Right lobe of liver (tissue), 6 donors: ENCODE data around the gene SYNGR1. TPM values are rescaled to one million over a fixed set of nuclear protein-coding genes. Genes with fewer than 3 reads are reported as not detected.
"Not testable (repeated sequence)": the region's sequence is repeated elsewhere in the genome, so short reads cannot be mapped to it uniquely, and the experiment has no call there.

ENCODE experiments used
- ATAC-seq, 4 donors: fragments of 200-7000 bp; cut with Tn5 transposase; one replicate each; pipeline ENCODE4 v1.9.1; 2020; ENCODE audit warnings: mild to moderate bottlenecking in 4 of 4, moderate library complexity in 4 of 4
- DNase-seq, 3 donors: peaks; one replicate each; pipeline ENCODE4 v3.0.0-alpha.2; 2020
- H3K27ac ChIP-seq, 3 donors: fragments of 200-600 bp; one replicate each; pipeline ENCODE4 v1.8.0; 2022
- H3K27me3 ChIP-seq, 2 donors: fragments of 200-600 bp; one replicate each; pipeline ENCODE4 v1.8.0; 2022
- H3K36me3 ChIP-seq, 4 donors: fragments of 200-600 bp; sonication (generic) in 1 of 4; one replicate each; pipeline versions ENCODE4 v1.5.1 to v1.8.0; 2017 to 2022; ENCODE audit warnings: control low read depth in 1 of 4
- H3K4me1 ChIP-seq, 4 donors: fragments of 200-600 bp; sonication (generic) in 1 of 4; one replicate each; pipeline versions ENCODE4 v1.5.1 to v1.8.0; 2017 to 2022; ENCODE audit warnings: control low read depth in 1 of 4
- H3K4me3 ChIP-seq, 3 donors: fragments of 200-600 bp; one replicate each; pipeline ENCODE4 v1.8.0; 2022
- H3K9me3 ChIP-seq, 4 donors: fragments of 200-600 bp; sonication (generic) in 1 of 4; one replicate each; pipeline versions ENCODE4 v1.5.1 to v1.8.0; 2017 to 2022; ENCODE audit warnings: control low read depth in 1 of 4
- POLR2A ChIP-seq: fragments of 450-650 bp; IDR thresholded peaks from one replicate; pipeline ENCODE4 v1.6.1; 2017; ENCODE audit warnings: antibody characterized with exemption, mild to moderate bottlenecking
- WGBS: methylation state at CpG from one replicate; pipeline ENCODE4 v1.1.6; 2018; ENCODE audit warnings: low coverage, low lambda C conversion rate; ENCODE audit not compliant: insufficient coverage; ENCODE audit errors: missing lambda C conversion rate; 5-methylcytosine and 5-hydroxymethylcytosine counted together
- intact Hi-C, 2 donors: fragments of 100-400 bp; cut with DNase I; formaldehyde crosslinking; loops; one replicate each; pipeline versions ENCODE4 v1.11.2 to v1.14.1; 2022
- total RNA-seq, 6 experiments: library from RNA; depleted of rRNA in 2 of 6; stranded (reverse); fragments of >200 nt in 2 of 6; fragmentation: NEBNext Ultra II Directional in 3 of 6; extraction: Animal tissue kit (Norgen Biotek cat#: 25700) in 3 of 6; gene quantifications; one replicate each; pipeline versions ENCODE4 v1.1.0 to v1.2.4, GENCODE V29; 2016 to 2023
- TF ChIP-seq, protein P1 (sequence below), 4 donors: fragments of 200-600 bp in 3 of 4; fragments of 450-650 bp in 1 of 4; IDR thresholded peaks; one replicate each; pipeline versions ENCODE4 v1.5.1 to v1.8.0; 2016 to 2022; ENCODE audit warnings: antibody characterized with exemption in 4 of 4, mild to moderate bottlenecking in 2 of 4
- donor health status: DM: no; HTN: yes; CAD: no.
- donor health status: DM: no; HTN: no; CAD: no.
- donor health status: DM: no; HTN: no; CAD: no.
- donor health status: DM: no; HTN: yes; CAD: no.
- donor health status: DM: no; HTN: yes; CAD: no.

The SYNGR1 gene
- total RNA-seq, 6 experiments from 2014 or later: 0.74 to 3.2 (median 2.2) TPM

DNA sequence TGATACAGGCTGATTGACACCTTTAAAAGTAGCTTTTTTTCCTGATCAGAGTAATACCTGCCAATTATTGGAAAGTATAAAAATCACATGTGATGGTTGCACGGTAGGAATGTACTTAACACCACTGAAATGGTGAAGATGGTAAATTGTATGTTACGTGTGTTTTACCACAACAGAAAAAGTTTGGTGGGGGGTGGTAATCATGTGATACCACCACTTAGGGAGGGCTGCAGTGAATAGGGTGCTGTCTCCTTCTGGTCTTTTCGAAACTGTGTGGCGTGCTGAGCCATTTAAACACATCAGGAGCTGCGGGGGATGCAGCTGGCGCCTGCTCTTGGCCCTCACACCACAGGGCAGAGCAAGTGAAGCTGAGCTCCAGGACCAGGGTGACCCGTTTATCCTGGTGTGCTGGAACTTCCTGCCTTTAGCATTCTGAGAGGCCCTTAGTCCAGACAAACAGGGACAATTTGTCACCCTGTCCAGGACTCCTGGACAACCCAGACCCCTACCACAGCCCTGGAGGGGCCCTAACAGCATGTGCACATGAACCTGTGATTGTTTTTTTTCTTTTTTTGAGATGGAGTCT, 2.6 kb downstream of the SYNGR1 start:
- no peak overlapping the region for H3K27ac ChIP-seq
- 78% methylated on average over 4 of the region's 7 CpGs for WGBS
- ATAC-seq: no peak

DNA sequence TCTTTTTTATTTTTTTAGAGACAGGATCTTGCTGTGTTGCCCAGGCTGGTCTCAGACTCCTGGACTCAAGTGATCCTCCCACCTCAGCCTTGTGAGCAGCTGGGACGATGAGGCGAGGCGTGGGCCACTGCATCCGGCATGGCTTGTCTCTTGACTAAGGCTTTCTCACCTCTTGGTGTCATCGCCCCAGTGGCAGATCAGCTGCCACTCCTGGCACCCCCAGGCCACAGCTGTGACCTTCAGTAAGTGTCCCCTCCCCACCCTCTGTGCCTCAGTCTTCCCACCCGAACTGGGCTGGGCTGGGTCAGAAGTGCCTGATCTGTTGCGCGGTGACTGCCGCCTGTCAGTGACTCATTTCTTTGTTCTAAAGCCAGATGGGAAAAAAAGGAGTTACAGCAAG, 3.6 kb downstream of the SYNGR1 start:
- Histone ChIP-seq H3K27me3 (no peaks in the 10 kb centered on the region), H3K36me3 (no peaks in the 10 kb centered on the region), H3K4me3 (no peak overlapping the region), H3K27ac (no peak overlapping the region), H3K4me1 (peaks cover 0 to 3% (median 0%) of the 10 kb centered on the region in 4 donors), H3K9me3 (no peaks in the 10 kb centered on the region)
- WGBS: 85% methylated on average over 8 of the region's 9 CpGs
- no peak for DNase-seq
- intact Hi-C loops: no loop called here
- ATAC-seq: no peak
- no peak for TF ChIP-seq POLR2A
- TF ChIP-seq, protein P1, sequence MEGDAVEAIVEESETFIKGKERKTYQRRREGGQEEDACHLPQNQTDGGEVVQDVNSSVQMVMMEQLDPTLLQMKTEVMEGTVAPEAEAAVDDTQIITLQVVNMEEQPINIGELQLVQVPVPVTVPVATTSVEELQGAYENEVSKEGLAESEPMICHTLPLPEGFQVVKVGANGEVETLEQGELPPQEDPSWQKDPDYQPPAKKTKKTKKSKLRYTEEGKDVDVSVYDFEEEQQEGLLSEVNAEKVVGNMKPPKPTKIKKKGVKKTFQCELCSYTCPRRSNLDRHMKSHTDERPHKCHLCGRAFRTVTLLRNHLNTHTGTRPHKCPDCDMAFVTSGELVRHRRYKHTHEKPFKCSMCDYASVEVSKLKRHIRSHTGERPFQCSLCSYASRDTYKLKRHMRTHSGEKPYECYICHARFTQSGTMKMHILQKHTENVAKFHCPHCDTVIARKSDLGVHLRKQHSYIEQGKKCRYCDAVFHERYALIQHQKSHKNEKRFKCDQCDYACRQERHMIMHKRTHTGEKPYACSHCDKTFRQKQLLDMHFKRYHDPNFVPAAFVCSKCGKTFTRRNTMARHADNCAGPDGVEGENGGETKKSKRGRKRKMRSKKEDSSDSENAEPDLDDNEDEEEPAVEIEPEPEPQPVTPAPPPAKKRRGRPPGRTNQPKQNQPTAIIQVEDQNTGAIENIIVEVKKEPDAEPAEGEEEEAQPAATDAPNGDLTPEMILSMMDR (IDR thresholded peaks at IDR 0.05): no peak

More for the DNA sequence above, 2.6 kb downstream of the SYNGR1 start:
- intact Hi-C loops: no loop called here
- Histone ChIP-seq H3K9me3 (no peaks in the 10 kb centered on the region), H3K36me3 (no peaks in the 10 kb centered on the region), H3K4me1 (peaks cover 0 to 3% (median 0%) of the 10 kb centered on the region in 4 donors), H3K27me3 (no peaks in the 10 kb centered on the region), H3K4me3 (no peak overlapping the region)
- TF ChIP-seq, protein P1 (IDR thresholded peaks at IDR 0.05): no peak
- no peak for TF ChIP-seq POLR2A
- DNase-seq: no peak

DNA sequence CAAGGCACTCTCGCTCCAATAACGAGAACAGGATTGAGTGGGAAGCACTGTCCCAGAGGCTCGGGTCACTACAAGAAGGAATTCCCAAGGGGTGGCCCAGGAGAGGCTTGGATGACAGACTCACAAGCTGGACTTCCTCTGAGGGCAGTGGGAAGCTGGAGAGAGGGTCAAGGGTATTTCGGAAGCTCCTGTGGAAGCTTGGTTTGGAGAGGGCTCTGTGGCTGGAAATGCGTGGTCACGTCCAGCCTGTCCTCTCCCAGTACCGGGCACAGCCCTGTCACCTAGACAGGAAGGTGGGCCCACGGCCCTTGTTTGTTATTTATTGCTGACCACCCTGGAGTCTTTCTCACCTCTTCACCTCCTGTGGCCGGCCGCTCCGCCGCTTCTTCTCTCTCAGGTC, 5.3 kb downstream of the SYNGR1 start:
- no peak overlapping the region for H3K27ac ChIP-seq
- WGBS: 73% methylated on average over 3 of the region's 12 CpGs
- no peak for DNase-seq
- no peak overlapping the region for H3K4me3 ChIP-seq
- intact Hi-C loops: no loop called here
- TF ChIP-seq, protein P1 (IDR thresholded peaks at IDR 0.05): no peak
- TF ChIP-seq POLR2A: no peak
- no peaks in the 10 kb centered on the region for H3K36me3 ChIP-seq
- no peaks in the 10 kb centered on the region for H3K27me3 ChIP-seq
- ATAC-seq: no peak
- no peaks in the 10 kb centered on the region for H3K9me3 ChIP-seq
- H3K4me1 ChIP-seq: peaks cover 0 to 3% (median 0%) of the 10 kb centered on the region in 4 donors

DNA sequence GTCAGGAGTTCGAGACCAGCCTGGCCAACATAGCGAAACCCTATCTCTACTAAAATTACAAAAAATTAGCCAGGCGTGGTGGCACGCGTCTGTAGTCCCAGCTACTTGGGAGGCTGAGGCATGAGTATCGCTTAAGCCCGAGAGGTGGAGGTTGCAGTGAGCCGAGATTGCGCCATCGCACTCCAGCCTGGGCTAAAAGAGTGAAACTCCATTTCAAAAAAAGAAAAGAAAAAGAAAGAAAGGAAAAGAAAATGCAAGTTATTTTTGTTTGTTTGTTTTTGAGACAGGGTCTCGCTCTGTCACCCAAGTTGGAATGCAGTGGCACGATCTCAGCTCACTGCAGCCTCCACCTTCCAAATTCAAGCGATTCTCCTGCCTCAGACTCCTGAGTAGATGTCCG, 6.0 kb downstream of the SYNGR1 start:
- ATAC-seq, H3K27ac ChIP-seq, H3K4me3 ChIP-seq, DNase-seq, intact Hi-C loops, H3K27me3 ChIP-seq, H3K9me3 ChIP-seq, H3K4me1 ChIP-seq, H3K36me3 ChIP-seq: not testable (repeated sequence)
- 86% methylated on average over 4 of the region's 14 CpGs for WGBS

DNA sequence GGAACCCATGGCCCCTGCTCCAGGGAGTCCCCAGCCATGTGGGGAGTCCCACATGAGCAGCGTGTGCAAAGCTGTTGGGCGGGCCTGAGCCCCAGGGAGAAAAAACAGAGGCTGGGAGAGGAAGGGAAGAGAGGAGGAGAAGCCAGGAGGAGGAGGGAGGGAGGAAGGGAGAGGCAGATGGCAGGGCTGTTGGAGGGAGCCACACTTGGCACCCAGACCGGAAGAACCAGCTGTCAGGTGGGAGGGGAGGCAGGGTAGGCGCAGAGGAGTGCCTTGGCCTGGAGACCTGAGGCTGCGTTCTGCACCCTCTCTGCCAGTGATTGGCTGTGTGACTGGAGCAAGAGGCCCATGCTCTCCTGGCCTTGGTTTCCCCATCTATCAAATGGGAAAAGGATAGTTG, 6.7 kb downstream of the SYNGR1 start:
- Histone ChIP-seq H3K36me3 (no peaks in the 10 kb centered on the region), H3K4me1 (no peaks in the 10 kb centered on the region), H3K4me3 (no peak overlapping the region), H3K27me3 (no peaks in the 10 kb centered on the region), H3K27ac (no peak overlapping the region), H3K9me3 (no peaks in the 10 kb centered on the region)
- TF ChIP-seq, protein P1 (IDR thresholded peaks at IDR 0.05): no peak
- TF ChIP-seq POLR2A: no peak
- intact Hi-C loops: no loop called here
- WGBS: 90% methylated on average over 3 of the region's 5 CpGs
- no peak for DNase-seq
- ATAC-seq: no peak

- H3K27ac ChIP-seq, intact Hi-C loops, H3K4me1 ChIP-seq, ATAC-seq, H3K9me3 ChIP-seq, H3K27me3 ChIP-seq, DNase-seq, H3K36me3 ChIP-seq, H3K4me3 ChIP-seq: not testable (repeated sequence)
- 100% methylated on average over 1 of the region's 53 CpGs for WGBS
These were observed 7.6 kb downstream of the SYNGR1 start for GRCh38 chr22:39357110-39358108.

DNA sequence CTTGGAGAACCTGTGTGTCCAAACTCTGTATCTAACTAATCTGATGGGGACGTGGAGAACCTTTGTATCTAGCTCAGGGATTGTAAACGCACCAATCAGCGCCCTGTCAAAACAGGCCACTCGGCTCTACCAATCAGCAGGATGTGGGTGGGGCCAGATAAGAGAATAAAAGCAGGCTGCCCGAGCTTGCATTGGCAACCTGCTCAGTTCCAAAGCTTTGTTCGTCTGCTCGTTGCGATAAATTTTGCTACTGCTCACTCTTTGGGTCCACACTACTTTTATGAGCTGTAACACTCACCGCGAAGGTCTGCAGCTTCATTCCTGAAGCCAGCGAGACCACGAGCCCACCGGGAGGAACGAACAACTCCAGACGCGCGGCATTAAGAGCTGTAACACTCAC, 8.4 kb downstream of the SYNGR1 start:
- H3K4me3 ChIP-seq, H3K9me3 ChIP-seq, H3K36me3 ChIP-seq, ATAC-seq, H3K27ac ChIP-seq, DNase-seq, H3K27me3 ChIP-seq, intact Hi-C loops, H3K4me1 ChIP-seq: not testable (repeated sequence)
- WGBS: 79% methylated on average over 5 of the region's 17 CpGs
